GM18868 (cell line): Measurements from ENCODE around the gene INO80.

Experiments
- ATAC-seq: cut with Tn5 transposase; IDR thresholded peaks from one replicate; pipeline ENCODE4 v1.9.1; 2021; ENCODE audit warnings: mild to moderate bottlenecking, moderate library complexity; ENCODE audit not compliant: unreplicated experiment

INO80 gene

GRCh38 chr15:40949756-40950207 lies 166.3 kb downstream of the INO80 start:
- no peak for ATAC-seq

- no peak for ATAC-seq
Measured at GRCh38 chr15:40948706-40949473, 167.2 kb downstream of the INO80 start.

GRCh38 chr15:40944510-40945296 lies 171.4 kb downstream of the INO80 start:
- no peak for ATAC-seq

- no peak for ATAC-seq
Measured at GRCh38 chr15:40943764-40944365, 172.2 kb downstream of the INO80 start.

GRCh38 chr15:40942878-40943277 lies 173.2 kb downstream of the INO80 start:
- no peak for ATAC-seq

- no peak for ATAC-seq
Measured at GRCh38 chr15:40942337-40942854, 173.7 kb downstream of the INO80 start.

GRCh38 chr15:40941528-40942336 lies 174.3 kb downstream of the INO80 start:
- ATAC-seq, result peak; percentile 67

GRCh38 chr15:40941068-40941527 lies 175.0 kb downstream of the INO80 start:
- no peak for ATAC-seq

GRCh38 chr15:40940296-40940801 lies 175.7 kb downstream of the INO80 start:
- ATAC-seq, result no peak

GRCh38 chr15:40938536-40938870 lies 177.6 kb downstream of the INO80 start:
- no peak for ATAC-seq

GRCh38 chr15:40937762-40938535 lies 178.1 kb downstream of the INO80 start:
- no peak for ATAC-seq

GRCh38 chr15:40936709-40937666 lies 179.1 kb downstream of the INO80 start:
- no peak for ATAC-seq

- no peak for ATAC-seq
Measured at GRCh38 chr15:40936234-40936708, 179.8 kb downstream of the INO80 start.

- ATAC-seq, result no peak
Measured at GRCh38 chr15:40934457-40934856, 181.6 kb downstream of the INO80 start.

GRCh38 chr15:40933517-40933902 lies 182.6 kb downstream of the INO80 start:
- ATAC-seq, result no peak

- ATAC-seq, result no peak
Measured at GRCh38 chr15:40932649-40933516, 183.2 kb downstream of the INO80 start.

GRCh38 chr15:40932156-40932555 lies 183.9 kb downstream of the INO80 start:
- no peak for ATAC-seq
